Naive thymus-derived CD4-positive, alpha-beta T cell (primary cell): ENCODE results near the gene GOPC. TPM values are rescaled to one million over a fixed set of nuclear protein-coding genes. Genes with fewer than 3 reads are reported as not detected.
"Not testable (repeated sequence)": the region's sequence is repeated elsewhere in the genome, so short reads cannot be mapped to it uniquely, and the experiment has no call there.

ENCODE experiments used
- ATAC-seq: fragments of 150-1000 bp; cut with Tn5 transposase; 2 replicates; pipeline ENCODE4 v1.10.0; 2021; ENCODE audit warnings: mild to moderate bottlenecking, moderate library complexity
- CTCF ChIA-PET: fragments of 350-600 bp; sonication (Branson Sonifier 250); formaldehyde crosslinking; loops from one replicate; lab custom pipeline; 2021; ENCODE audit warnings: antibody characterized with exemption; lab: Charles Lee
- POLR2A ChIA-PET: fragments of 350-600 bp; sonication (Branson Sonifier 250); formaldehyde crosslinking; loops from one replicate; lab custom pipeline; 2021; ENCODE audit warnings: antibody characterized with exemption, inconsistent platforms; lab: Charles Lee
- DNase-seq, 9 donors: peaks; one replicate each; pipeline versions ENCODE4 v3.0.0 to v3.0.0-alpha.2; 2020 to 2022; ENCODE audit warnings: mixed read lengths in 1 of 9
- H3K27ac ChIP-seq: one replicate; pipeline ENCODE4 v1.7.0; 2013; ENCODE audit warnings: mild to moderate bottlenecking, low read depth, low read length, moderate library complexity
- H3K27me3 ChIP-seq, 2 donors: one replicate each; pipeline ENCODE4 v1.7.0; 2013; ENCODE audit warnings: low read length in 2 of 2, mild to moderate bottlenecking in 2 of 2, moderate library complexity in 2 of 2; ENCODE audit not compliant: control insufficient read depth in 2 of 2, insufficient read depth in 2 of 2
- H3K36me3 ChIP-seq, 3 experiments: 1 replicate in 2 of 3; 2 replicates in 1 of 3; pipeline ENCODE4 v1.7.0; 2013; ENCODE audit warnings: low read length in 3 of 3, mild to moderate bottlenecking in 3 of 3, moderate library complexity in 1 of 3; ENCODE audit not compliant: insufficient read depth in 3 of 3, control insufficient read depth in 2 of 3
- H3K4me1 ChIP-seq, 2 donors: one replicate each; pipeline ENCODE4 v1.7.0; 2013; ENCODE audit warnings: low read length in 2 of 2, mild to moderate bottlenecking in 2 of 2, moderate library complexity in 1 of 2; ENCODE audit not compliant: control insufficient read depth in 2 of 2, insufficient read depth in 2 of 2
- H3K4me3 ChIP-seq: 2 replicates; pipeline ENCODE4 v1.7.0; 2013; ENCODE audit warnings: mild to moderate bottlenecking, low read length
- H3K9me3 ChIP-seq, 3 experiments: 1 replicate in 2 of 3; 2 replicates in 1 of 3; pipeline ENCODE4 v1.7.0; 2013; ENCODE audit warnings: low read length in 3 of 3; ENCODE audit not compliant: control insufficient read depth in 2 of 3
- H3K27ac Mint-ChIP-seq, 9 donors: one replicate each; pipeline ENCODE4 v1.8.0; 2020 to 2022; ENCODE audit warnings: mixed read lengths in 9 of 9, mild to moderate bottlenecking in 8 of 9, moderate library complexity in 5 of 9, inconsistent platforms in 2 of 9
- H3K27me3 Mint-ChIP-seq, 5 donors: one replicate each; pipeline ENCODE4 v1.8.0; 2021 to 2022; ENCODE audit warnings: mixed read lengths in 5 of 5, mild to moderate bottlenecking in 1 of 5
- H3K36me3 Mint-ChIP-seq, 5 donors: one replicate each; pipeline ENCODE4 v1.8.0; 2020 to 2022; ENCODE audit warnings: mixed read lengths in 5 of 5, mild to moderate bottlenecking in 3 of 5, inconsistent platforms in 1 of 5
- H3K4me1 Mint-ChIP-seq, 7 donors: one replicate each; pipeline ENCODE4 v1.8.0; 2020 to 2022; ENCODE audit warnings: mixed read lengths in 7 of 7, mild to moderate bottlenecking in 3 of 7, inconsistent platforms in 1 of 7
- H3K4me3 Mint-ChIP-seq, 10 donors: one replicate each; pipeline ENCODE4 v1.8.0; 2020 to 2022; ENCODE audit warnings: mild to moderate bottlenecking in 10 of 10, mixed read lengths in 10 of 10, moderate library complexity in 6 of 10, inconsistent platforms in 2 of 10
- H3K9me3 Mint-ChIP-seq, 11 donors: one replicate each; pipeline ENCODE4 v1.8.0; 2020 to 2022; ENCODE audit warnings: mixed read lengths in 11 of 11, mild to moderate bottlenecking in 4 of 11, inconsistent platforms in 1 of 11, moderate library complexity in 1 of 11
- intact Hi-C, 2 donors: fragments of 100-400 bp; cut with micrococcal nuclease; formaldehyde crosslinking; loops; one replicate each; pipeline ENCODE4 v1.15.1; 2023
- polyA plus RNA-seq, 2 donors: library from polyadenylated mRNA; unstranded; fragments of 300-500 nt; fragmentation: Illumina TruSeq; gene quantifications; one replicate each; pipeline ENCODE4 v1.2.3, GENCODE V29; 2021
- total RNA-seq, 6 experiments: library from RNA in 5 of 6; stranded (reverse) in 5 of 6; gene quantifications; 1 replicate in 5 of 6; 2 replicates in 1 of 6; pipeline ENCODE4 v1.2.3 and lab custom pipeline; 2021 to 2026

GOPC gene
- total and polyA plus RNA-seq, 7 experiments from 2014 or later, result 14.3 to 39.4 (median 19.5) TPM

- ChIA-PET CTCF (no interaction called here), POLR2A (no interaction called here)
- intact Hi-C loops, result no loop called here
- Mint-ChIP-seq H3K9me3 (no peaks in the 10 kb centered on the region), H3K4me1 (no peaks in the 10 kb centered on the region), H3K27ac (no peak overlapping the region), H3K27me3 (peaks cover 0 to 7% (median 4%) of the 10 kb centered on the region in 5 donors), H3K36me3 (no peaks in the 10 kb centered on the region), H3K4me3 (no peak overlapping the region)
- ATAC-seq, result no peak
- Histone ChIP-seq H3K36me3 (no peaks in the 10 kb centered on the region), H3K4me3 (no peak overlapping the region), H3K9me3 (no peaks in the 10 kb centered on the region), H3K4me1 (no peaks in the 10 kb centered on the region), H3K27me3 (no peaks in the 10 kb centered on the region), H3K27ac (no peak overlapping the region)
- no peak for DNase-seq
These were observed 81.5 kb downstream of the GOPC start for GRCh38 chr6:117520603-117521395.

DNA sequence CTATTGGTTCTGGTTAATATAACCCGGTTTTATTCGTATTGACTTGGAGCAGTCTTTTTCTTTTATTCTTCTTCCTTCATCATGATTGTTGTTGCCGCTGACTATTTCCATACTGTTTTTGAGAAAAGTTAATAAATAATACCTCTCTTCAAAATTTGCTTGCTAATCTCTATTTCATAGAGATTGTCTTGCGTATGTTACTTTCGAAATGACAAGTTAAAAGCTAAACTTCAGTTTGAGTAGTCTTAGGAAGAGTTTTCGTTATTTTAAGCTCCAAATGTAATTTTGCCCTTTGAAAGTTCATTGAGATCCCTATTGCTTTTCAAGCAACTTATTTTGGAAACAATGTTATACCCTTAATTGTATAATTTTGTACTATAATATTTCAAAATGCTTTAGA, 83.4 kb downstream of the GOPC start:
- no peak overlapping the region for H3K27ac ChIP-seq
- H3K4me3 ChIP-seq, result no peak overlapping the region
- H3K4me1 Mint-ChIP-seq, result no peaks in the 10 kb centered on the region
- peaks cover 0 to 7% (median 4%) of the 10 kb centered on the region in 5 donors for H3K27me3 Mint-ChIP-seq
- ChIA-PET POLR2A (no interaction called here), CTCF (no interaction called here)
- no peaks in the 10 kb centered on the region for H3K36me3 ChIP-seq
- intact Hi-C loops, result no loop called here
- H3K9me3 ChIP-seq, result no peaks in the 10 kb centered on the region
- no peak for ATAC-seq
- DNase-seq, result no peak
- no peak overlapping the region for H3K4me3 Mint-ChIP-seq
- H3K9me3 Mint-ChIP-seq, result no peaks in the 10 kb centered on the region
- H3K27me3 ChIP-seq, result no peaks in the 10 kb centered on the region
- H3K4me1 ChIP-seq, result no peaks in the 10 kb centered on the region
- H3K36me3 Mint-ChIP-seq, result no peaks in the 10 kb centered on the region
- H3K27ac Mint-ChIP-seq, result no peak overlapping the region

DNA sequence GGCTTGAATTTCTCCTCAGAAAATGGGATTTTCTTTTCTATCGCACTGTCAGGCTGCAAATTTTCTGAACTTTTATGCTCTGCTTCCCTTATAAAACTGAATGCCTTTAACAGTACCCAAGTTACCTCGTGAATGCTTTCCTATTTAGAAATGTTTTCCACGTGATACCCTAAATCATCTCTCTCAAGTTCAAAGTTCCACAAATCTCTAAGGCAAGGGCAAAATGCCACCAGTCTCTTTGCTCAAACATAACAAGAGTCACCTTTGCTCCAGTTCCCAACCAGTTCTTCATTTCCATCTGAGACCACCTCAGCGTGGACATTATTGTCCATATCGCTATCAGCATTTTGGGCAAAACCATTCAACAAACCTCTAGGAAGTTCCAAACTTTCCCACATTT, 84.3 kb downstream of the GOPC start:
- POLR2A ChIA-PET, ATAC-seq, H3K27me3 ChIP-seq: not testable (repeated sequence)

DNA sequence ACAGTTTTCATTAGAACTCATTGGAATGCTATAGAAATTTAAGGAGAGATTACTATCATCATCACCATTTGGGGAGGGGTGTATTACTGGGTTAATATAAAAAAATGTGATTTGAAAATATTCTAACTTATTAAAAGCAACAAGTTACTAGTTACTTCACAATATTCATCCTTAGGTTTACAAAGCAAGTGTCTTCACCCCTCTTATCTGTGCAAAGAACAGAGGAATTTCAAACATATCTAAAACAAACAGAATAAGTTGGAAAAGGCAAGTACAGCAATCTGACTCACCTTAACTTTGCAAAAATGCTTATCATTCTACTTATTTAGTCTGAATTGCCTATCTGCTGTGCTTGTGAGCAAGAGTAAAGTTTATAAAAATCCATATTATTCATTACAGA, 87.0 kb downstream of the GOPC start:
- DNase-seq (no peak), ATAC-seq (no peak)
- no peaks in the 10 kb centered on the region for H3K9me3 ChIP-seq
- Mint-ChIP-seq H3K27ac (no peak overlapping the region), H3K4me1 (no peaks in the 10 kb centered on the region), H3K27me3 (peaks cover 0 to 7% (median 4%) of the 10 kb centered on the region in 5 donors), H3K9me3 (no peaks in the 10 kb centered on the region), H3K36me3 (no peaks in the 10 kb centered on the region), H3K4me3 (no peak overlapping the region)
- no peak overlapping the region for H3K4me3 ChIP-seq
- ChIA-PET CTCF (no interaction called here), POLR2A (no interaction called here)
- intact Hi-C loops, result no loop called here
- no peaks in the 10 kb centered on the region for H3K4me1 ChIP-seq
- H3K27ac ChIP-seq, result no peak overlapping the region
- H3K27me3 ChIP-seq, result no peaks in the 10 kb centered on the region
- no peaks in the 10 kb centered on the region for H3K36me3 ChIP-seq

More for the DNA sequence above, 84.3 kb downstream of the GOPC start:
- H3K9me3 Mint-ChIP-seq, DNase-seq, H3K4me3 Mint-ChIP-seq, H3K36me3 Mint-ChIP-seq, H3K27me3 Mint-ChIP-seq, H3K4me3 ChIP-seq, CTCF ChIA-PET, intact Hi-C loops, H3K36me3 ChIP-seq, H3K27ac ChIP-seq, H3K4me1 Mint-ChIP-seq, H3K9me3 ChIP-seq, H3K4me1 ChIP-seq, H3K27ac Mint-ChIP-seq: not testable (repeated sequence)

DNA sequence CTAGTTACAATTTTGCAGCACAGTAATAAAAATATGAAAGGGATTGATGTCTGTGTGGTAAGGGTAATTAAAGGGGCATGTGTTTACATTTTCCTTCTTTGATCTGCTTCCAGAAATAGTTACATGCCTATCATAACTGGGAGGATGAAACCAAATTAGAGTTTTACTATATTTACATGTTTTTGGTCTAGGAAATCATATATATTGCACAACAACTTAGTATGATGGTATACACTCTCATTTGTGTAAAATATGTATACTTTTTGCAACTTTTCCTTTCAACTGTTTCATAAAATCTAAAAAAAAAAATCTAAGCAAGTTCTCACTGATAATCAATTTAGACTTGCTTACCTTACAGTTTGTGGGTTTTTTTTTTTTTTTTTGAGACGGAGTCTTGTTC, 87.7 kb downstream of the GOPC start:
- no peak for DNase-seq
- Histone ChIP-seq H3K4me3 (no peak overlapping the region), H3K27me3 (no peaks in the 10 kb centered on the region), H3K36me3 (no peaks in the 10 kb centered on the region), H3K27ac (no peak overlapping the region), H3K4me1 (no peaks in the 10 kb centered on the region), H3K9me3 (no peaks in the 10 kb centered on the region)
- H3K4me1 Mint-ChIP-seq, result no peaks in the 10 kb centered on the region
- ATAC-seq, result no peak
- H3K9me3 Mint-ChIP-seq, result peaks cover 0 to 1% (median 0%) of the 10 kb centered on the region in 11 donors
- CTCF ChIA-PET, result no interaction called here
- no peak overlapping the region for H3K4me3 Mint-ChIP-seq
- no peaks in the 10 kb centered on the region for H3K36me3 Mint-ChIP-seq
- intact Hi-C loops, result no loop called here
- H3K27ac Mint-ChIP-seq, result no peak overlapping the region
- H3K27me3 Mint-ChIP-seq, result peaks cover 0 to 13% (median 4%) of the 10 kb centered on the region in 5 donors
- POLR2A ChIA-PET, result no interaction called here

DNA sequence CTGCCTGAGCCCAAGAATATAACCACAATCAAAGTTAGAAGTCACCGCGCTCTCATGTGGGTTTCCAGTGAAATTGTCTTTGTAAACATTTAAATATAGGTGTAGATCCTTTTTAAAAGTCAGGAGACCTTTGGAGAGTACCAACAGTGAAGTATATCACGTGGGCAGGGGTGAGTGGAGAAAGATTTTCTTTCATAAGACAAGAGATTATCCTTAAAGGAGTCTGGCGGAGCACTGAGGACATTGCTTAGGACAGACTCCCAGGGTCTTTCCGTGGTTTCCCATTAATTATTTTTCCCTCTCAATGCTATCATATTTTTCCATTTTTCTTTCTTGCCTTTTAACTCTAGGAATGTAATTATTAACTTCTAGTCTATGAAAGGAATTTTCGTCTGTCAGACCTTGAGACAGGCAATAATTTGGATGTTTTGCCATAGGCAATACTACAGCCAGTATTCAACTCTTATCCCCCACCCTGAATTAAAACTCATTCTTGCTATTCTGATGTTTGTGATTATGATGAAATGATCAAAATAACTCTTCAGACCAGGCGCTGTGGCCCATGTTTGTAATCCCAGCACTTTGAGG, 88.4 kb downstream of the GOPC start:
- Histone ChIP-seq H3K4me1 (no peaks in the 10 kb centered on the region), H3K4me3 (no peak overlapping the region), H3K36me3 (no peaks in the 10 kb centered on the region), H3K27ac (no peak overlapping the region), H3K27me3 (no peaks in the 10 kb centered on the region), H3K9me3 (no peaks in the 10 kb centered on the region)
- POLR2A ChIA-PET, result no interaction called here
- Mint-ChIP-seq H3K9me3 (peaks cover 0 to 1% (median 0%) of the 10 kb centered on the region in 11 donors), H3K4me3 (no peak overlapping the region), H3K36me3 (no peaks in the 10 kb centered on the region), H3K27ac (no peak overlapping the region), H3K27me3 (peaks cover 0 to 15% (median 4%) of the 10 kb centered on the region in 5 donors), H3K4me1 (no peaks in the 10 kb centered on the region)
- DNase-seq, result no peak
- ATAC-seq, result no peak
- intact Hi-C loops, result no loop called here
- CTCF ChIA-PET, result no interaction called here
